GM23338 (cell line): ENCODE results near the gene FOXG1. TPM values are rescaled to one million over a fixed set of nuclear protein-coding genes. Genes with fewer than 3 reads are reported as not detected.

Experiments
- ATAC-seq: fragments of 200-7000 bp; cut with Tn5 transposase; 3 replicates; pipeline ENCODE4 v1.9.1; 2020
- DNase-seq: peaks from one replicate; pipeline ENCODE4 v3.0.0-alpha.2; 2015; ENCODE audit warnings: low spot score
- H2AFZ ChIP-seq: fragments of 200-600 bp; sonication (generic); 2 replicates; pipeline ENCODE4 v1.8.0; 2016; ENCODE audit warnings: antibody characterized with exemption, mild to moderate bottlenecking, moderate library complexity
- H3F3A ChIP-seq: fragments of 200-600 bp; sonication (generic); replicated peaks from 2 replicates; pipeline ENCODE4 v1.8.0; 2017; ENCODE audit warnings: antibody characterized with exemption, mixed run types, low read depth
- H3K27ac ChIP-seq: fragments of 200-600 bp; sonication (generic); 2 replicates; pipeline ENCODE4 v1.6.1; 2016; ENCODE audit warnings: low read depth
- H3K27me3 ChIP-seq: fragments of 200-600 bp; sonication (generic); 2 replicates; pipeline ENCODE4 v1.8.0; 2016; ENCODE audit warnings: mild to moderate bottlenecking, mixed run types, moderate library complexity; ENCODE audit not compliant: insufficient read depth
- H3K36me3 ChIP-seq: fragments of 200-600 bp; sonication (generic); 2 replicates; pipeline ENCODE4 v1.8.0; 2016; ENCODE audit warnings: mild to moderate bottlenecking; ENCODE audit not compliant: insufficient read depth
- H3K4me1 ChIP-seq: fragments of 200-600 bp; sonication (generic); 2 replicates; pipeline ENCODE4 v1.8.0; 2016; ENCODE audit warnings: mild to moderate bottlenecking, moderate library complexity; ENCODE audit not compliant: insufficient read depth
- H3K4me2 ChIP-seq: fragments of 200-600 bp; sonication (generic); 2 replicates; pipeline ENCODE4 v1.7.1; 2017; ENCODE audit warnings: mixed run types
- H3K4me3 ChIP-seq: fragments of 200-600 bp; sonication (generic); 2 replicates; pipeline ENCODE4 v1.6.1; 2016; ENCODE audit warnings: mixed run types
- H3K79me2 ChIP-seq: fragments of 200-600 bp; sonication (generic); replicated peaks from 2 replicates; pipeline ENCODE4 v1.8.0; 2017; ENCODE audit warnings: mild to moderate bottlenecking; ENCODE audit not compliant: insufficient read depth
- H3K9me2 ChIP-seq: fragments of 200-600 bp; sonication (generic); 2 replicates; pipeline ENCODE4 v1.8.0; 2017; ENCODE audit not compliant: insufficient read depth
- H4K20me1 ChIP-seq: fragments of 200-600 bp; sonication (generic); replicated peaks from 2 replicates; pipeline ENCODE4 v1.8.0; 2017; ENCODE audit warnings: mild to moderate bottlenecking; ENCODE audit not compliant: insufficient read depth
- H3K27ac Mint-ChIP-seq: 2 replicates; pipeline ENCODE4 v1.8.0; 2020; ENCODE audit warnings: inconsistent platforms, mild to moderate bottlenecking, moderate library complexity, mixed read lengths
- H3K27me3 Mint-ChIP-seq: 3 replicates; pipeline ENCODE4 v1.8.0; 2022; ENCODE audit warnings: low read depth, mild to moderate bottlenecking, moderate library complexity, mixed read lengths, inconsistent platforms; ENCODE audit not compliant: insufficient read depth, poor library complexity
- H3K36me3 Mint-ChIP-seq: 3 replicates; pipeline ENCODE4 v1.8.0; 2021; ENCODE audit warnings: low read depth, mild to moderate bottlenecking, inconsistent platforms, moderate library complexity, mixed read lengths
- H3K4me1 Mint-ChIP-seq: 3 replicates; pipeline ENCODE4 v1.8.0; 2020; ENCODE audit warnings: mild to moderate bottlenecking, inconsistent platforms, mixed read lengths
- H3K4me3 Mint-ChIP-seq: 3 replicates; pipeline ENCODE4 v1.8.0; 2021; ENCODE audit warnings: moderate library complexity, mild to moderate bottlenecking, inconsistent platforms, mixed read lengths
- H3K9me3 Mint-ChIP-seq: 3 replicates; pipeline ENCODE4 v1.8.0; 2020; ENCODE audit warnings: moderate library complexity, mild to moderate bottlenecking, inconsistent platforms, mixed read lengths
- CREB1 ChIP-seq: fragments of 250-450 bp; sonication (Bioruptor Pico); IDR thresholded peaks from 2 replicates; pipeline ENCODE4 v1.5.0; 2020; ENCODE audit warnings: low read depth, mild to moderate bottlenecking, moderate library complexity
- EZH2 ChIP-seq: fragments of 200-600 bp; sonication (generic); IDR thresholded peaks from one replicate; pipeline ENCODE4 v1.8.0; 2017; ENCODE audit warnings: antibody characterized with exemption, mild to moderate bottlenecking, low read depth; ENCODE audit not compliant: unreplicated experiment
- JUNB ChIP-seq: IDR thresholded peaks from one replicate; pipeline ENCODE4 v1.6.1; 2016; ENCODE audit warnings: antibody characterized with exemption; ENCODE audit not compliant: unreplicated experiment
- NANOG ChIP-seq: IDR thresholded peaks from 2 replicates; pipeline ENCODE4 v1.6.1; 2016; ENCODE audit warnings: antibody characterized with exemption, borderline replicate concordance
- POLR2AphosphoS5 ChIP-seq: IDR thresholded peaks from 2 replicates; pipeline ENCODE4 v1.6.1; 2016; ENCODE audit warnings: antibody characterized with exemption, low read depth
- STAT1 ChIP-seq: IDR thresholded peaks from one replicate; pipeline ENCODE4 v1.6.1; 2016; ENCODE audit warnings: antibody characterized with exemption; ENCODE audit not compliant: unreplicated experiment
- ZNF114 ChIP-seq: fragments of 250-450 bp; sonication (Bioruptor Pico); IDR thresholded peaks from 2 replicates; pipeline ENCODE4 v1.5.0; 2020; ENCODE audit warnings: mild to moderate bottlenecking, moderate library complexity
- ZNF331 ChIP-seq: fragments of 250-450 bp; sonication (Bioruptor Pico); IDR thresholded peaks from 2 replicates; pipeline ENCODE4 v1.5.0; 2020; ENCODE audit warnings: low read depth, mild to moderate bottlenecking, moderate library complexity
- polyA plus RNA-seq: library from polyadenylated mRNA; unstranded; fragments of >200 nt; fragmentation: Nextera tagmentation; extraction: Ambion mirVana; gene quantifications from 2 replicates; pipeline ENCODE4 v1.2.1, GENCODE V29; 2016
- total RNA-seq: library from RNA; depleted of rRNA; stranded (reverse); fragments of >200 nt; shearing (Covaris generic); gene quantifications from 2 replicates; pipeline ENCODE4 v1.2.3, GENCODE V29; 2014
- TF ChIP-seq, protein P1 (sequence below): fragments of 250-450 bp; sonication (Bioruptor Pico); IDR thresholded peaks from 2 replicates; pipeline ENCODE4 v1.5.0; 2020; ENCODE audit warnings: mild to moderate bottlenecking, moderate library complexity

FOXG1 gene
- total and polyA plus RNA-seq, 2 experiments from 2014 or later: 0.05 to 0.10 TPM

DNA sequence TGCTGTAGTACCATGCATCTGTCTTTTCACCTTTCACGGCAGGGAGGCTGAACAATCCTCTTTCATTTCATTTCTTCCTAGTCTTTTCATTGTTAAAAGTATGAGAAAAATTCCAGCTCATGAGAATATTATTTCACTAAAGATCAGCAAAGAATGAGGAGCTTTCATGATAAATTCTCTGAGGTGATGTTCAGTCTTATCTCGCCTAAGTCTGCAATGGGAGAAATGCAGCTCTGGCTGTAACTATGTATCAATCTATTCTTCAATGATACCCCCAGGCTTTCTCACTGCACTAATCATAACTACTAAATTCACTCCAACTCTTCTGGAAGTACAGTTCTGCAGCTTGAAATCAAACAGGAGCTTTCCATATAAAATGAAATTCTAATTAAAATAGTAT lies 15.7 kb downstream of the FOXG1 start:
- 0 out of 2 replicates have a peak, but pooled peaks cover 6% of the 10 kb centered on the region for H3F3A ChIP-seq
- H3K27me3 ChIP-seq: peaks cover 99% of the 10 kb centered on the region
- H4K20me1 ChIP-seq: peaks cover 4% of the 10 kb centered on the region
- H3K4me3 ChIP-seq: peak overlapping the region; percentile 14
- H3K36me3 ChIP-seq: no peaks in the 10 kb centered on the region
- H3K4me1 Mint-ChIP-seq: peaks cover 46% of the 10 kb centered on the region
- ATAC-seq (no peak), DNase-seq (no peak)
- H3K4me3 Mint-ChIP-seq: peak overlapping the region; percentile 28; the same call in 1 of the 3 replicates
- peaks cover 8% of the 10 kb centered on the region; the same call in 1 of the 3 replicates for H3K36me3 Mint-ChIP-seq
- H3K27ac ChIP-seq: no peak overlapping the region
- peaks cover 9% of the 10 kb centered on the region; the same call in 2 of the 3 replicates for H3K9me3 Mint-ChIP-seq
- peak overlapping the region; percentile 80 for H3K4me2 ChIP-seq
- no peak overlapping the region for H2AFZ ChIP-seq
- TF ChIP-seq CREB1: no peak
- TF ChIP-seq JUNB: no peak
- H3K79me2 ChIP-seq: no peaks in the 10 kb centered on the region
- 0 out of 2 replicates have a peak, but pooled peaks cover 4% of the 10 kb centered on the region for H3K9me2 ChIP-seq
- H3K27me3 Mint-ChIP-seq: peaks cover 86% of the 10 kb centered on the region
- H3K27ac Mint-ChIP-seq: no peak overlapping the region
- peaks cover 58% of the 10 kb centered on the region for H3K4me1 ChIP-seq

DNA sequence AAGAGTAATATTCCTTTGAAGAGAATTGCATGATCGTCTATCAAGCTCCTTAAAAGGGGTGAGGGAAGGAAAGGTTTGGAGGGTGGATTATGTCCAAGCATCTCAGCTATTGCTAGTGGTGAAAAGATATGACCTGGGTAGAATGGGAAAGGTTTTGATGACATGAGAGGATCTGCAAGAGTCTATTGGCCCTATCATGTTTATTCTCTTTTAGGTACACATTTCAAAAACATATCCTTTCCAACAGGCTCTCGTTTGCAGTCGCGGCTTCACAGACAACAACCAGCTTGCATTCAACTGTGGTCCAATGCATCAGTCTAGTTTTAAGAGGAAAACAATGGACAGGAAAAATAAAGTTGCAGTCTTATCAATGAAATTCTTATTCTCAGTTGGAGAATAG lies 17.1 kb downstream of the FOXG1 start:
- H3K79me2 ChIP-seq: no peaks in the 10 kb centered on the region
- DNase-seq (no peak), ATAC-seq (no peak)
- no peak overlapping the region for H3K27ac ChIP-seq
- H3K4me1 ChIP-seq: peaks cover 48% of the 10 kb centered on the region
- H3K4me2 ChIP-seq: peak overlapping the region; percentile 80
- H3F3A ChIP-seq: 0 out of 2 replicates have a peak, but pooled peaks cover 6% of the 10 kb centered on the region
- no peaks in the 10 kb centered on the region for H3K36me3 ChIP-seq
- H3K27me3 ChIP-seq: peaks cover 85% of the 10 kb centered on the region
- no peak overlapping the region for H2AFZ ChIP-seq
- Mint-ChIP-seq H3K36me3 (peaks cover 8% of the 10 kb centered on the region; the same call in 1 of the 3 replicates), H3K4me1 (peaks cover 37% of the 10 kb centered on the region), H3K4me3 (peak overlapping the region; percentile 78; the same call in 2 of the 3 replicates), H3K27ac (no peak overlapping the region), H3K27me3 (peaks cover 75% of the 10 kb centered on the region), H3K9me3 (peaks cover 9% of the 10 kb centered on the region; the same call in 2 of the 3 replicates)
- H3K4me3 ChIP-seq: peak overlapping the region; percentile 59
- H3K9me2 ChIP-seq: 0 out of 2 replicates have a peak, but pooled peaks cover 4% of the 10 kb centered on the region
- no peaks in the 10 kb centered on the region for H4K20me1 ChIP-seq
- TF ChIP-seq JUNB (no peak), ZNF114 (CRISPR knock-in tag) (no peak), POLR2AphosphoS5 (no peak), NANOG (no peak), ZNF331 (no peak), CREB1 (no peak), STAT1 (no peak), EZH2 (peak; percentile 21)

DNA sequence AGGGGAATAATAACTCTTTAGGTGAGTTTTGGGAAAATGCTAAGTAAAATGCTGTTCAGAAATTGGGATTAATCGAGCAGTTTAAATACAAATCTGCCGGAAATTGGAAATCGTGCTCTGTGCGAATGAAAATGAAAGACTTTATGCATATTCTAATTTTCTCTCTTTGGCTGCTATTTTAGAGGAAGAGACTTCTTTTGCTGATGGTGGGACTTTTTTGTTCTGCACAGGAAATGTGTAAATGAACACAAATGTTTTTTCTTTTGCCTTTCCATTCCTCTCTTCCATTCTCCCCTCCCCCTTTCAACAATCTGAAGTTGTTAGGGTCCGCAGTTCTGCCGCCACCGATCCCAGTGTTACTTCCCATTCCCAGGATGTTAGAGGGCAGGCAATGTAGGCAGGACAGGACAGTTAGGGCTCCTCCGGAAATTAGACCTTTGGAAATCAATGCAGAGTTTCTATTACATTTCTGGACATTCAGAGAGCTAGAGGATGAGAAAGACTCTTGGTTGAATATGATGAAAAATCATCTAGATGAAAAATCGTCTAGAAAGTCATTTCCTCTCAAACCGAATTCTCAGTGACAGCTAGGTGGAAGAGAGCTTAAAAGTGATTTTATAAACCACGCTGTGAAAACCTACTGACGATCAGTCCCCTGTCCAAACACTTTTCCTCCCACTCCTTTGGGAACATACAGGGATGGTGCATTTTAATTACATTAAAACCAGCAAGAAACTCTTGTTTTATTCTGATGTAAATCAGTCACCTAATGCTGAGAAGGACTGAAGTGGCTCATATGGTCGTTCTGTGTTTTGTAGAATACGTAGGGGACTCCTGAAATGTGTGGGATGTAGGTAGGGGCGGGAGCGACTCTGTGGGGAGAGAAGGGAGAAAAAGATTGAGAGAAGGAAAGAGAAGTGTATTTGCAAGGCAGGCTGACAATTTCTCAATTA lies 17.8 kb downstream of the FOXG1 start:
- Histone ChIP-seq H3K4me2 (peak overlapping the region; percentile 80), H4K20me1 (no peaks in the 10 kb centered on the region), H3K27me3 (peaks cover 78% of the 10 kb centered on the region), H3K27ac (no peak overlapping the region), H3K79me2 (no peaks in the 10 kb centered on the region), H3F3A (0 out of 2 replicates have a peak, but pooled peaks cover 6% of the 10 kb centered on the region), H3K36me3 (no peaks in the 10 kb centered on the region), H3K4me1 (peaks cover 48% of the 10 kb centered on the region), H3K9me2 (0 out of 2 replicates have a peak, but pooled peaks cover 4% of the 10 kb centered on the region), H3K4me3 (peak overlapping the region; percentile 59), H2AFZ (no peak overlapping the region; the same call in 1 of the 2 replicates)
- TF ChIP-seq EZH2: peak; percentile 24
- TF ChIP-seq, protein P1, sequence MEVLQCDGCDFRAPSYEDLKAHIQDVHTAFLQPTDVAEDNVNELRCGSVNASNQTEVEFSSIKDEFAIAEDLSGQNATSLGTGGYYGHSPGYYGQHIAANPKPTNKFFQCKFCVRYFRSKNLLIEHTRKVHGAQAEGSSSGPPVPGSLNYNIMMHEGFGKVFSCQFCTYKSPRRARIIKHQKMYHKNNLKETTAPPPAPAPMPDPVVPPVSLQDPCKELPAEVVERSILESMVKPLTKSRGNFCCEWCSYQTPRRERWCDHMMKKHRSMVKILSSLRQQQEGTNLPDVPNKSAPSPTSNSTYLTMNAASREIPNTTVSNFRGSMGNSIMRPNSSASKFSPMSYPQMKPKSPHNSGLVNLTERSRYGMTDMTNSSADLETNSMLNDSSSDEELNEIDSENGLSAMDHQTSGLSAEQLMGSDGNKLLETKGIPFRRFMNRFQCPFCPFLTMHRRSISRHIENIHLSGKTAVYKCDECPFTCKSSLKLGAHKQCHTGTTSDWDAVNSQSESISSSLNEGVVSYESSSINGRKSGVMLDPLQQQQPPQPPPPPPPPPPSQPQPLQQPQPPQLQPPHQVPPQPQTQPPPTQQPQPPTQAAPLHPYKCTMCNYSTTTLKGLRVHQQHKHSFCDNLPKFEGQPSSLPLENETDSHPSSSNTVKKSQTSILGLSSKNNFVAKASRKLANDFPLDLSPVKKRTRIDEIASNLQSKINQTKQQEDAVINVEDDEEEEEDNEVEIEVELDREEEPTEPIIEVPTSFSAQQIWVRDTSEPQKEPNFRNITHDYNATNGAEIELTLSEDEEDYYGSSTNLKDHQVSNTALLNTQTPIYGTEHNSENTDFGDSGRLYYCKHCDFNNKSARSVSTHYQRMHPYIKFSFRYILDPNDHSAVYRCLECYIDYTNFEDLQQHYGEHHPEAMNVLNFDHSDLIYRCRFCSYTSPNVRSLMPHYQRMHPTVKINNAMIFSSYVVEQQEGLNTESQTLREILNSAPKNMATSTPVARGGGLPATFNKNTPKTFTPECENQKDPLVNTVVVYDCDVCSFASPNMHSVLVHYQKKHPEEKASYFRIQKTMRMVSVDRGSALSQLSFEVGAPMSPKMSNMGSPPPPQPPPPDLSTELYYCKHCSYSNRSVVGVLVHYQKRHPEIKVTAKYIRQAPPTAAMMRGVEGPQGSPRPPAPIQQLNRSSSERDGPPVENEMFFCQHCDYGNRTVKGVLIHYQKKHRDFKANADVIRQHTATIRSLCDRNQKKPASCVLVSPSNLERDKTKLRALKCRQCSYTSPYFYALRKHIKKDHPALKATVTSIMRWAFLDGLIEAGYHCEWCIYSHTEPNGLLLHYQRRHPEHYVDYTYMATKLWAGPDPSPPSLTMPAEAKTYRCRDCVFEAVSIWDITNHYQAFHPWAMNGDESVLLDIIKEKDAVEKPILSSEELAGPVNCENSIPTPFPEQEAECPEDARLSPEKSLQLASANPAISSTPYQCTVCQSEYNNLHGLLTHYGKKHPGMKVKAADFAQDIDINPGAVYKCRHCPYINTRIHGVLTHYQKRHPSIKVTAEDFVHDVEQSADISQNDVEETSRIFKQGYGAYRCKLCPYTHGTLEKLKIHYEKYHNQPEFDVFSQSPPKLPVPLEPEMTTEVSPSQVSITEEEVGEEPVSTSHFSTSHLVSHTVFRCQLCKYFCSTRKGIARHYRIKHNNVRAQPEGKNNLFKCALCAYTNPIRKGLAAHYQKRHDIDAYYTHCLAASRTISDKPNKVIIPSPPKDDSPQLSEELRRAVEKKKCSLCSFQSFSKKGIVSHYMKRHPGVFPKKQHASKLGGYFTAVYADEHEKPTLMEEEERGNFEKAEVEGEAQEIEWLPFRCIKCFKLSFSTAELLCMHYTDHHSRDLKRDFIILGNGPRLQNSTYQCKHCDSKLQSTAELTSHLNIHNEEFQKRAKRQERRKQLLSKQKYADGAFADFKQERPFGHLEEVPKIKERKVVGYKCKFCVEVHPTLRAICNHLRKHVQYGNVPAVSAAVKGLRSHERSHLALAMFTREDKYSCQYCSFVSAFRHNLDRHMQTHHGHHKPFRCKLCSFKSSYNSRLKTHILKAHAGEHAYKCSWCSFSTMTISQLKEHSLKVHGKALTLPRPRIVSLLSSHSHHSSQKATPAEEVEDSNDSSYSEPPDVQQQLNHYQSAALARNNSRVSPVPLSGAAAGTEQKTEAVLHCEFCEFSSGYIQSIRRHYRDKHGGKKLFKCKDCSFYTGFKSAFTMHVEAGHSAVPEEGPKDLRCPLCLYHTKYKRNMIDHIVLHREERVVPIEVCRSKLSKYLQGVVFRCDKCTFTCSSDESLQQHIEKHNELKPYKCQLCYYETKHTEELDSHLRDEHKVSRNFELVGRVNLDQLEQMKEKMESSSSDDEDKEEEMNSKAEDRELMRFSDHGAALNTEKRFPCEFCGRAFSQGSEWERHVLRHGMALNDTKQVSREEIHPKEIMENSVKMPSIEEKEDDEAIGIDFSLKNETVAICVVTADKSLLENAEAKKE (CRISPR knock-in tag): no peak
- Mint-ChIP-seq H3K4me1 (peaks cover 37% of the 10 kb centered on the region), H3K9me3 (peaks cover 9% of the 10 kb centered on the region; the same call in 2 of the 3 replicates), H3K27me3 (peaks cover 67% of the 10 kb centered on the region), H3K27ac (no peak overlapping the region), H3K36me3 (peaks cover 8% of the 10 kb centered on the region; the same call in 1 of the 3 replicates), H3K4me3 (peak overlapping the region; percentile 78)
- ATAC-seq: peak; percentile 29
- DNase-seq: peak; percentile 15
